K562 (cell line): ENCODE data around the gene MAML1. TPM values are rescaled to one million over a fixed set of nuclear protein-coding genes. Genes with fewer than 3 reads are reported as not detected.

Experiments
- CBX1 ChIP-seq: sonication (generic); IDR thresholded peaks from 2 replicates; pipeline ENCODE4 v1.6.1; 2016; ENCODE audit warnings: antibody characterized with exemption, low read depth, mild to moderate bottlenecking
- CXXC5 ChIP-seq: fragments of 250-450 bp; sonication (Bioruptor Pico); IDR thresholded peaks from 2 replicates; pipeline ENCODE4 v1.8.0; 2022; ENCODE audit warnings: inconsistent platforms, mild to moderate bottlenecking, moderate library complexity
- DPF2 ChIP-seq: fragments of 450-650 bp; IDR thresholded peaks from 2 replicates; pipeline ENCODE4 v1.6.1; 2016
- HDAC1 ChIP-seq, 2 experiments: fragments of 450-650 bp; IDR thresholded peaks; 2 replicates each; pipeline ENCODE4 v1.6.1; 2016 to 2017; ENCODE audit warnings: inconsistent platforms in 1 of 2, mild to moderate bottlenecking in 1 of 2, moderate library complexity in 1 of 2
- HEY1 ChIP-seq: fragments of 250-450 bp; sonication (Bioruptor Pico); IDR thresholded peaks from 2 replicates; pipeline ENCODE4 v1.5.0; 2020; ENCODE audit warnings: mild to moderate bottlenecking, moderate library complexity, borderline replicate concordance
- KLF1 ChIP-seq: fragments of 450-650 bp; IDR thresholded peaks from 2 replicates; pipeline ENCODE4 v1.6.1; 2016; ENCODE audit warnings: missing genetic modification characterization, missing compliant biosample characterization
- L3MBTL2 ChIP-seq: fragments of 450-650 bp; IDR thresholded peaks from 2 replicates; pipeline ENCODE4 v1.6.1; 2016; ENCODE audit warnings: mild to moderate bottlenecking, moderate library complexity
- ZC3H8 ChIP-seq: fragments of 450-650 bp; IDR thresholded peaks from 2 replicates; pipeline ENCODE4 v1.6.1; 2017
- ZKSCAN1 ChIP-seq: fragments of 150-350 bp; IDR thresholded peaks from 2 replicates; pipeline ENCODE4 v1.6.1; 2016; ENCODE audit warnings: low read depth, low read length
- ZNF12 ChIP-seq: sonication (generic); formaldehyde crosslinking; IDR thresholded peaks from 2 replicates; pipeline ENCODE4 v1.4.0; 2020; ENCODE audit warnings: mild to moderate bottlenecking, missing genetic modification reagents
- polyA plus RNA-seq, 8 experiments: library from polyadenylated mRNA; depleted of rRNA in 4 of 8; stranded (reverse) in 5 of 8; unstranded in 3 of 8; fragments of >200 nt; fragmentation: Nextera tagmentation in 2 of 8; fragmentation: Illumina TruSeq in 1 of 8; extraction: Ambion mirVana in 2 of 8; extraction: Trizol in 1 of 8; gene quantifications; 2 replicates each; pipeline versions ENCODE4 v1.2.1 to v1.2.3, GENCODE V29; 2011 to 2014; ENCODE audit warnings: inconsistent platforms in 1 of 8, missing spikeins in 1 of 8
- total RNA-seq, 7 experiments: library from RNA; depleted of rRNA in 6 of 7; stranded (reverse); fragments of >200 nt in 6 of 7; fragmentation: Illumina TruSeq in 2 of 7; extraction: Trizol in 2 of 7; gene quantifications; 2 replicates each; pipeline versions ENCODE4 v1.2.1 to v1.2.3, GENCODE V29; 2011 to 2021; ENCODE audit warnings: low replicate concordance in 1 of 7
- TF ChIP-seq, protein P1 (sequence below): sonication (generic); formaldehyde crosslinking; IDR thresholded peaks from 2 replicates; pipeline ENCODE4 v1.8.0; 2022; ENCODE audit warnings: missing genetic modification reagents, mild to moderate bottlenecking, borderline replicate concordance
- TF ChIP-seq, protein P2 (sequence below): fragments of 250-450 bp; sonication (Bioruptor Pico); IDR thresholded peaks from 2 replicates; pipeline ENCODE4 v1.5.0; 2021
- TF ChIP-seq, protein P3 (sequence below): fragments of 450-650 bp; IDR thresholded peaks from 2 replicates; pipeline ENCODE4 v1.6.1; 2016; ENCODE audit warnings: low read depth
- TF ChIP-seq, protein P4 (sequence below): fragments of 450-650 bp; IDR thresholded peaks from 2 replicates; pipeline ENCODE4 v1.6.1; 2016; ENCODE audit warnings: mild to moderate bottlenecking

The MAML1 gene
- total and polyA plus RNA-seq, 9 of the 15 experiments (the other 6 are each of a cell fraction or from before 2014, with no cell fraction given) = 0.32 to 18.4 (median 7.0) TPM

DNA sequence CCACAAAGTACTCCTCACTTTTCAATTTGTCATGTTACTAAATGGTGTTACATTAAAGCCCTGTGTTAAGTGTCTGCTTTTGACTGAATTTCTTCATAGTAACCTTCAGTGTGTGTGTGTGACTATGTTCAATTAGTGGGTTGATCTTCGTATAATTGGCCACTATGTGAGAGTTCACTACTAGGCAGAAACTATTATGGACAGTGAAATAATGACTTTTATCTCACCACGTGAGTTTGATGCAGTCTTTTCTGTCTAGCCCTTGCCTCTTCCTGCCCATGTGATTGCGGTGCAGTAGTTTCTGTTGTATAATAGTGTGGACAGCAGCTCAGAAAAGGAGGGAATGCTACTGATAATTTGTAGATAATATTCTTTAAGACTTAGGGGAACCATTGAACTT, 1.8 kb upstream of the MAML1 start (continued):
- TF ChIP-seq, protein P1, sequence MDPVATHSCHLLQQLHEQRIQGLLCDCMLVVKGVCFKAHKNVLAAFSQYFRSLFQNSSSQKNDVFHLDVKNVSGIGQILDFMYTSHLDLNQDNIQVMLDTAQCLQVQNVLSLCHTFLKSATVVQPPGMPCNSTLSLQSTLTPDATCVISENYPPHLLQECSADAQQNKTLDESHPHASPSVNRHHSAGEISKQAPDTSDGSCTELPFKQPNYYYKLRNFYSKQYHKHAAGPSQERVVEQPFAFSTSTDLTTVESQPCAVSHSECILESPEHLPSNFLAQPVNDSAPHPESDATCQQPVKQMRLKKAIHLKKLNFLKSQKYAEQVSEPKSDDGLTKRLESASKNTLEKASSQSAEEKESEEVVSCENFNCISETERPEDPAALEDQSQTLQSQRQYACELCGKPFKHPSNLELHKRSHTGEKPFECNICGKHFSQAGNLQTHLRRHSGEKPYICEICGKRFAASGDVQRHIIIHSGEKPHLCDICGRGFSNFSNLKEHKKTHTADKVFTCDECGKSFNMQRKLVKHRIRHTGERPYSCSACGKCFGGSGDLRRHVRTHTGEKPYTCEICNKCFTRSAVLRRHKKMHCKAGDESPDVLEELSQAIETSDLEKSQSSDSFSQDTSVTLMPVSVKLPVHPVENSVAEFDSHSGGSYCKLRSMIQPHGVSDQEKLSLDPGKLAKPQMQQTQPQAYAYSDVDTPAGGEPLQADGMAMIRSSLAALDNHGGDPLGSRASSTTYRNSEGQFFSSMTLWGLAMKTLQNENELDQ (CRISPR knock-in tag) = no peak
- TF ChIP-seq CBX1 (no peak), HDAC1 (IDR thresholded peaks at IDR 0.05) (peak in 1 of 2 experiments; percentile 23; a peak in 1 of 4 replicates), KLF1 (tag) (no peak), L3MBTL2 (peak; percentile 52; the same call in 1 of the 2 replicates), CXXC5 (no peak), HEY1 (CRISPR knock-in tag) (no peak), ZNF12 (no peak), ZC3H8 (no peak), DPF2 (no peak), ZKSCAN1 (no peak)
- TF ChIP-seq, protein P2, sequence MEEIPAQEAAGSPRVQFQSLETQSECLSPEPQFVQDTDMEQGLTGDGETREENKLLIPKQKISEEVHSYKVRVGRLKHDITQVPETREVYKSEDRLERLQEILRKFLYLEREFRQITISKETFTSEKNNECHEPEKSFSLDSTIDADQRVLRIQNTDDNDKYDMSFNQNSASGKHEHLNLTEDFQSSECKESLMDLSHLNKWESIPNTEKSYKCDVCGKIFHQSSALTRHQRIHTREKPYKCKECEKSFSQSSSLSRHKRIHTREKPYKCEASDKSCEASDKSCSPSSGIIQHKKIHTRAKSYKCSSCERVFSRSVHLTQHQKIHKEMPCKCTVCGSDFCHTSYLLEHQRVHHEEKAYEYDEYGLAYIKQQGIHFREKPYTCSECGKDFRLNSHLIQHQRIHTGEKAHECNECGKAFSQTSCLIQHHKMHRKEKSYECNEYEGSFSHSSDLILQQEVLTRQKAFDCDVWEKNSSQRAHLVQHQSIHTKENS (CRISPR knock-in tag) = no peak
- TF ChIP-seq, protein P3, sequence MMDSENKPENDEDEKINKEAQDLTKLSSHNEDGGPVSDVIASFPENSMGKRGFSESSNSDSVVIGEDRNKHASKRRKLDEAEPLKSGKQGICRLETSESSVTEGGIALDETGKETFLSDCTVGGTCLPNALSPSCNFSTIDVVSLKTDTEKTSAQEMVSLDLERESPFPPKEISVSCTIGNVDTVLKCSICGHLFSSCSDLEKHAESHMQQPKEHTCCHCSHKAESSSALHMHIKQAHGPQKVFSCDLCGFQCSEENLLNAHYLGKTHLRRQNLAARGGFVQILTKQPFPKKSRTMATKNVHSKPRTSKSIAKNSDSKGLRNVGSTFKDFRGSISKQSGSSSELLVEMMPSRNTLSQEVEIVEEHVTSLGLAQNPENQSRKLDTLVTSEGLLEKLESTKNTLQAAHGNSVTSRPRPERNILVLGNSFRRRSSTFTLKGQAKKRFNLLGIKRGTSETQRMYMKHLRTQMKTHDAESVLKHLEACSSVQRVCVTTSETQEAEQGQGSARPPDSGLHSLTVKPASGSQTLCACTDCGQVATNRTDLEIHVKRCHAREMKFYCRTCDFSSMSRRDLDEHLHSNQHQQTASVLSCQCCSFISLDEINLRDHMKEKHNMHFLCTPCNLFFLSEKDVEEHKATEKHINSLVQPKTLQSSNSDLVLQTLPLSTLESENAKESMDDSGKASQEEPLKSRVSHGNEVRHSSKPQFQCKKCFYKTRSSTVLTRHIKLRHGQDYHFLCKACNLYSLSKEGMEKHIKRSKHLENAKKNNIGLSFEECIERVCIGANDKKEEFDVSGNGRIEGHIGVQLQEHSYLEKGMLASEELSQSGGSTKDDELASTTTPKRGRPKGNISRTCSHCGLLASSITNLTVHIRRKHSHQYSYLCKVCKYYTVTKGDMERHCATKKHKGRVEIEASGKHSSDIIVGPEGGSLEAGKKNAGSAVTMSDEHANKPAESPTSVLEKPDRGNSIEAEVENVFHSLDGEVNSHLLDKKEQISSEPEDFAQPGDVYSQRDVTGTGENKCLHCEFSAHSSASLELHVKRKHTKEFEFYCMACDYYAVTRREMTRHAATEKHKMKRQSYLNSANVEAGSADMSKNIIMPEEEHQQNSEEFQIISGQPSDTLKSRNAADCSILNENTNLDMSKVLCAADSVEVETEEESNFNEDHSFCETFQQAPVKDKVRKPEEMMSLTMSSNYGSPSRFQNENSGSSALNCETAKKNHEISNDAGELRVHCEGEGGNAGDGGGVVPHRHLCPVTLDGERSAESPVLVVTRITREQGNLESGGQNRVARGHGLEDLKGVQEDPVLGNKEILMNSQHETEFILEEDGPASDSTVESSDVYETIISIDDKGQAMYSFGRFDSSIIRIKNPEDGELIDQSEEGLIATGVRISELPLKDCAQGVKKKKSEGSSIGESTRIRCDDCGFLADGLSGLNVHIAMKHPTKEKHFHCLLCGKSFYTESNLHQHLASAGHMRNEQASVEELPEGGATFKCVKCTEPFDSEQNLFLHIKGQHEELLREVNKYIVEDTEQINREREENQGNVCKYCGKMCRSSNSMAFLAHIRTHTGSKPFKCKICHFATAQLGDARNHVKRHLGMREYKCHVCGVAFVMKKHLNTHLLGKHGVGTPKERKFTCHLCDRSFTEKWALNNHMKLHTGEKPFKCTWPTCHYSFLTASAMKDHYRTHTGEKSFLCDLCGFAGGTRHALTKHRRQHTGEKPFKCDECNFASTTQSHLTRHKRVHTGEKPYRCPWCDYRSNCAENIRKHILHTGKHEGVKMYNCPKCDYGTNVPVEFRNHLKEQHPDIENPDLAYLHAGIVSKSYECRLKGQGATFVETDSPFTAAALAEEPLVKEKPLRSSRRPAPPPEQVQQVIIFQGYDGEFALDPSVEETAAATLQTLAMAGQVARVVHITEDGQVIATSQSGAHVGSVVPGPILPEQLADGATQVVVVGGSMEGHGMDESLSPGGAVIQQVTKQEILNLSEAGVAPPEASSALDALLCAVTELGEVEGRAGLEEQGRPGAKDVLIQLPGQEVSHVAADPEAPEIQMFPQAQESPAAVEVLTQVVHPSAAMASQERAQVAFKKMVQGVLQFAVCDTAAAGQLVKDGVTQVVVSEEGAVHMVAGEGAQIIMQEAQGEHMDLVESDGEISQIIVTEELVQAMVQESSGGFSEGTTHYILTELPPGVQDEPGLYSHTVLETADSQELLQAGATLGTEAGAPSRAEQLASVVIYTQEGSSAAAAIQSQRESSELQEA = no peak
- TF ChIP-seq, protein P4, sequence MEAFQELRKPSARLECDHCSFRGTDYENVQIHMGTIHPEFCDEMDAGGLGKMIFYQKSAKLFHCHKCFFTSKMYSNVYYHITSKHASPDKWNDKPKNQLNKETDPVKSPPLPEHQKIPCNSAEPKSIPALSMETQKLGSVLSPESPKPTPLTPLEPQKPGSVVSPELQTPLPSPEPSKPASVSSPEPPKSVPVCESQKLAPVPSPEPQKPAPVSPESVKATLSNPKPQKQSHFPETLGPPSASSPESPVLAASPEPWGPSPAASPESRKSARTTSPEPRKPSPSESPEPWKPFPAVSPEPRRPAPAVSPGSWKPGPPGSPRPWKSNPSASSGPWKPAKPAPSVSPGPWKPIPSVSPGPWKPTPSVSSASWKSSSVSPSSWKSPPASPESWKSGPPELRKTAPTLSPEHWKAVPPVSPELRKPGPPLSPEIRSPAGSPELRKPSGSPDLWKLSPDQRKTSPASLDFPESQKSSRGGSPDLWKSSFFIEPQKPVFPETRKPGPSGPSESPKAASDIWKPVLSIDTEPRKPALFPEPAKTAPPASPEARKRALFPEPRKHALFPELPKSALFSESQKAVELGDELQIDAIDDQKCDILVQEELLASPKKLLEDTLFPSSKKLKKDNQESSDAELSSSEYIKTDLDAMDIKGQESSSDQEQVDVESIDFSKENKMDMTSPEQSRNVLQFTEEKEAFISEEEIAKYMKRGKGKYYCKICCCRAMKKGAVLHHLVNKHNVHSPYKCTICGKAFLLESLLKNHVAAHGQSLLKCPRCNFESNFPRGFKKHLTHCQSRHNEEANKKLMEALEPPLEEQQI = no peak
